Frontal cortex (tissue), 1 donor: ENCODE results near the gene RGS9BP. TPM values are rescaled to one million over a fixed set of nuclear protein-coding genes. Genes with fewer than 3 reads are reported as not detected.

Experiments used
- small RNA-seq: library from RNA; depleted of rRNA; stranded (forward); fragments of <200 nt; gene quantifications from one replicate; pipeline ENCODE3, GENCODE V24; 2014
- total RNA-seq: library from RNA; depleted of rRNA; stranded (reverse); fragments of >200 nt; gene quantifications from one replicate; pipeline ENCODE4 v1.2.3, GENCODE V29; 2014

The RGS9BP gene
- total RNA-seq, 1 donor from 2014 or later = 0.41 TPM

Small RNAs within 50 kb of the gene (small RNA-seq; reads per million reads assigned to genes)
- not detected for gene RN7SL789P

Other genes starting within 250 kb of the RGS9BP start
- 42.4 TPM for gene PDCD5, start 94.7 kb upstream of the RGS9BP start, total RNA-seq
- gene ANKRD27, start 668 bp upstream of the RGS9BP start, total RNA-seq = 34.2 TPM
- 7.3 TPM for gene NUDT19, start 16.0 kb downstream of the RGS9BP start, total RNA-seq
- 1.2 TPM for gene TDRD12, start 43.9 kb downstream of the RGS9BP start, total RNA-seq
- gene SLC7A9, start 193.9 kb downstream of the RGS9BP start, total RNA-seq = 1.6 TPM